BLaER1 treated with 17β-estradiol and CSF1 and Interleukin-3, amounts not matched to agents 10 nM and 100 nM (cell line): ENCODE results near the gene UBA6.
"Not testable (repeated sequence)": the region's sequence is repeated elsewhere in the genome, so short reads cannot be mapped to it uniquely, and the experiment has no call there.

Experiments used
- H3K27ac ChIP-seq, 11 experiments: shearing (Covaris generic); formaldehyde crosslinking; 2 replicates each; pipeline ENCODE4 v1.8.1; 2022
- H3K27me3 ChIP-seq, 11 experiments: shearing (Covaris generic); formaldehyde crosslinking; 2 replicates each; pipeline ENCODE4 v1.8.1; 2022
- H3K36me3 ChIP-seq, 11 experiments: shearing (Covaris generic); formaldehyde crosslinking; 2 replicates each; pipeline ENCODE4 v1.8.1; 2022
- H3K4me1 ChIP-seq, 10 experiments: shearing (Covaris generic); formaldehyde crosslinking; 2 replicates each; pipeline ENCODE4 v1.8.1; 2022
- H3K4me2 ChIP-seq, 11 experiments: shearing (Covaris generic); formaldehyde crosslinking; 2 replicates each; pipeline ENCODE4 v1.8.1; 2022
- H3K4me3 ChIP-seq, 10 experiments: shearing (Covaris generic); formaldehyde crosslinking; 2 replicates each; pipeline ENCODE4 v1.8.1; 2022
- H3K9ac ChIP-seq, 11 experiments: shearing (Covaris generic); formaldehyde crosslinking; 2 replicates each; pipeline ENCODE4 v1.8.1; 2022
- H3K9me3 ChIP-seq, 11 experiments: shearing (Covaris generic); formaldehyde crosslinking; replicated peaks in 1 of 11; 2 replicates each; pipeline ENCODE4 v1.8.1; 2022
- H4K20me1 ChIP-seq, 11 experiments: shearing (Covaris generic); formaldehyde crosslinking; 2 replicates each; pipeline ENCODE4 v1.8.1; 2022
- Cebpa-rat ChIP-seq, 11 experiments: shearing (Covaris generic); IDR thresholded peaks; 2 replicates each; pipeline ENCODE4 v1.8.1; 2022

UBA6 gene

GRCh38 chr4:67718848-67719247 lies 17.9 kb upstream of the UBA6 start:
- H3K4me1 ChIP-seq: peaks cover 0 to 25% (median under 1%) of the 10 kb centered on the region in 10 experiments; a peak in 7 of 20 replicates

GRCh38 chr4:67717586-67717985 lies 16.6 kb upstream of the UBA6 start:
- Histone ChIP-seq H3K27me3 (no peaks in the 10 kb centered on the region), H4K20me1 (peaks cover 0 to 13% (median 0%) of the 10 kb centered on the region in 11 experiments; a peak in 5 of 22 replicates), H3K4me1 (peaks cover 0 to 38% (median 5%) of the 10 kb centered on the region in 10 experiments; a peak in 9 of 20 replicates), H3K27ac (no peak overlapping the region), H3K36me3 (peaks cover 24 to 53% (median 41%) of the 10 kb centered on the region in 11 experiments; a peak in 21 of 22 replicates), H3K4me2 (no peak overlapping the region), H3K9ac (no peak overlapping the region), H3K9me3 (peaks cover 0 to 24% (median 6%) of the 10 kb centered on the region in 11 experiments; a peak in 10 of 22 replicates), H3K4me3 (no peak overlapping the region)
- TF ChIP-seq Cebpa-rat (IDR thresholded peaks at IDR 0.05): no peak

More at GRCh38 chr4:67718848-67719247, 17.9 kb upstream of the UBA6 start:
- Histone ChIP-seq H4K20me1 (0 out of 22 replicates have a peak, but pooled peaks cover 0 to under 1% (median 0%) of the 10 kb centered on the region in 11 experiments), H3K36me3 (peaks cover 24 to 53% (median 41%) of the 10 kb centered on the region in 11 experiments; a peak in 21 of 22 replicates), H3K9me3 (peaks cover 0 to 24% (median 6%) of the 10 kb centered on the region in 11 experiments; a peak in 10 of 22 replicates), H3K4me2 (no peak overlapping the region), H3K27ac (no peak overlapping the region), H3K4me3 (no peak overlapping the region), H3K9ac (no peak overlapping the region), H3K27me3 (no peaks in the 10 kb centered on the region)
- no peak for TF ChIP-seq Cebpa-rat (IDR thresholded peaks at IDR 0.05)

- Histone ChIP-seq H3K4me3 (no peak overlapping the region), H3K36me3 (peaks cover 7 to 30% (median 22%) of the 10 kb centered on the region in 11 experiments; a peak in 18 of 22 replicates), H3K27me3 (no peaks in the 10 kb centered on the region), H3K9ac (no peak overlapping the region), H3K27ac (peak overlapping the region in 1 of 11 experiments; percentile 38; a peak in 1 of 22 replicates), H3K4me1 (peaks cover 0 to 29% (median 5%) of the 10 kb centered on the region in 10 experiments; a peak in 9 of 20 replicates), H4K20me1 (peaks cover 0 to 16% (median 0%) of the 10 kb centered on the region in 11 experiments; a peak in 6 of 22 replicates), H3K4me2 (peak overlapping the region in 3 of 11 experiments; percentile 60 to 77 (median 69); a peak in 5 of 22 replicates), H3K9me3 (peaks cover 0 to 24% (median 6%) of the 10 kb centered on the region in 11 experiments; a peak in 10 of 22 replicates)
- no peak for TF ChIP-seq Cebpa-rat (IDR thresholded peaks at IDR 0.05)
These were observed 14.0 kb upstream of the UBA6 start for GRCh38 chr4:67714955-67715354.

- H3K9ac ChIP-seq: peak overlapping the region in 1 of 11 experiments; percentile 21; a peak in 1 of 22 replicates
- no peak overlapping the region for H3K4me3 ChIP-seq
- peaks cover 0 to 29% (median 5%) of the 10 kb centered on the region in 10 experiments; a peak in 9 of 20 replicates for H3K4me1 ChIP-seq
- no peak for TF ChIP-seq Cebpa-rat (IDR thresholded peaks at IDR 0.05)
- no peaks in the 10 kb centered on the region for H3K27me3 ChIP-seq
- H3K4me2 ChIP-seq: peak overlapping the region in 4 of 11 experiments; percentile 41 to 77 (median 64); a peak in 7 of 22 replicates
- H4K20me1 ChIP-seq: peaks cover 0 to 16% (median 0%) of the 10 kb centered on the region in 11 experiments; a peak in 6 of 22 replicates
- H3K9me3 ChIP-seq: peaks cover 0 to 28% (median 10%) of the 10 kb centered on the region in 11 experiments; a peak in 14 of 22 replicates
- H3K36me3 ChIP-seq: peaks cover 12 to 36% (median 27%) of the 10 kb centered on the region in 11 experiments; a peak in 19 of 22 replicates
- peak overlapping the region in 2 of 11 experiments; percentile 38 to 58; a peak in 5 of 22 replicates for H3K27ac ChIP-seq
These were observed 13.3 kb upstream of the UBA6 start for GRCh38 chr4:67714248-67714583.

DNA sequence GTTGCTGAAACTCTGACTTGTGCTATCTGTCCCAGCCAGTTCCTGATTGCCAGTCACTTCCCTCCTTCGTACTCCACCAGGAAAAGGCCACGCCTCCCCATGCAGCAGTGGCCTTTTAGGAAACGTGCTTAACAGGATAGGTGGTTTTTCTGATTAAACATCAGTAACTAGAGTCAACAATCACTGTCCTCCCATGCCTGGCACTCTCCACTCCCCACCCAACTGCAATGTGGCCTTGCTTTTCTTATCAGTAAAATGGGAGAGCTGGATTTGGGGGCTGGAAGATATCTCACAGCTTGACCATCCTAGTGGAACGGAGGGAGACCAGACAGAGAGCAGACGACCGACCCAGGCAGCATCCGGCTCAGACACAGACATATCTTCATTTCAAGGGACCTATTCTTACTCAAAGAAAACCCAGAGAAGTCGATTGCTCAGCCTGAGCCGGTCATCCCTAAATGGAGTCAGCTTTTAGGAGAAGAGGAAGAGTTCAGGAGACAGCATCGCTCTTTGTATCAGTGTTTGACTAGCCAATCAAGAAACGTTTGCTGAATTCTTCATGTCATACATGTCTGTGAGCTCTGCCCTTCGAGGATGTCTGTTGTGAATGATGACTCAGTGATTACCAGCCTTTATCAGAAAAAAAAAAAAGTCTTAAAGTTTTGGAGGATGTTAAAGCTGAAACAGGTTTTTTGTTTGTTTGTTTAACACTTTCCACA lies 12.7 kb upstream of the UBA6 start:
- Histone ChIP-seq H3K4me2 (peak overlapping the region in 4 of 11 experiments; percentile 41 to 77 (median 64); a peak in 8 of 22 replicates), H3K27ac (peak overlapping the region in 4 of 11 experiments; percentile 14 to 58 (median 30); a peak in 8 of 22 replicates), H4K20me1 (peaks cover 0 to 16% (median 0%) of the 10 kb centered on the region in 11 experiments; a peak in 6 of 22 replicates), H3K9me3 (peaks cover 3 to 30% (median 10%) of the 10 kb centered on the region in 11 experiments; a peak in 15 of 22 replicates), H3K27me3 (no peaks in the 10 kb centered on the region), H3K9ac (peak overlapping the region in 1 of 11 experiments; percentile 21; a peak in 2 of 22 replicates), H3K4me1 (peaks cover 0 to 29% (median 5%) of the 10 kb centered on the region in 10 experiments; a peak in 9 of 20 replicates), H3K36me3 (peaks cover 14 to 36% (median 27%) of the 10 kb centered on the region in 11 experiments; a peak in 19 of 22 replicates), H3K4me3 (no peak overlapping the region)
- no peak for TF ChIP-seq Cebpa-rat (IDR thresholded peaks at IDR 0.05)

DNA sequence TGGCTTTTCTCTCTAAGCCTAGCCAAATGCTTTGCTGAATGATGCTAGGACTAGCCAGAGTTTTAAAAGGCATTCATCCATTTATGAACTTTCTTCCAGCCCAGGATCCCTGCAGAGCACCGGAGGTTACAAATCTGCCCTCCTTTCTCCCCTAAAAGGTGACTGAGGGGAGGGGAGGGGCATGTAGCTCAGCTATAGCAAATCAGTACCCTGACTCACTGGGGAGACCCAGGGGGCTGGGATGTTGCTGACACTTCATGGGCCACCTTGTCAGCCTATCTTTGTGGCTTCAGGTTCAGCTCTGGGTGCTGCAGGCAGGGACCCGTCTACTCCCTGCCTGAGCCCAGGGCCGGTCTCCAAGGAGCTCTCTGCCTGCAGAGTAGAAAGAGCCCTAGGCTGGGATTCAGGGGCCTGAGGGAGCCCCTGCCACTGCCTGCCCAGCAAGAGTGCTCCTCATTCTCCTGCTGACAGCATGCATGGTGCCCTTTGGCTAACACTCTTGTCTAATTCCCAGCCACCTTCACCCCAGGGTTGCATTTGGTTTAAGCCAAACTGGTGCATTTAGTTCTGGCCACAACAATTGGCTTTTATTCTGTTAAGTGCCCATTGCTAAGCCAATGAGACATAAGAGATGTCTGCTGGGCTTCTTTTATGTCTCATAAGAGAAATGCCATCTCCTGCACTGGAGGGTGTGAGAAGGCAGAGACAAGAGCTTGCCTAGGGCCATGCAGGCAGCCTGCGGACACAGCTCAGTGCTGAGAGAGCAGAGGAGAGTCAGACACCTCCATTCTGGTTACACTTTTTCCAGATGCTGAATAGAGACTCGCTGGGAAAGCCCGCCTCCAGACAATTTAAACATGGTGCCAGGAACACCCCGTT lies 11.9 kb upstream of the UBA6 start:
- peaks cover 7 to 36% (median 13%) of the 10 kb centered on the region in 11 experiments; a peak in 18 of 22 replicates for H3K9me3 ChIP-seq
- peaks cover 0 to 16% (median 0%) of the 10 kb centered on the region in 11 experiments; a peak in 6 of 22 replicates for H4K20me1 ChIP-seq
- H3K27me3 ChIP-seq: no peaks in the 10 kb centered on the region
- TF ChIP-seq Cebpa-rat (IDR thresholded peaks at IDR 0.05): no peak
- peaks cover 14 to 34% (median 27%) of the 10 kb centered on the region in 11 experiments; a peak in 19 of 22 replicates for H3K36me3 ChIP-seq
- H3K27ac ChIP-seq: peak overlapping the region in 4 of 11 experiments; percentile 14 to 58 (median 30); a peak in 6 of 22 replicates
- peaks cover 0 to 29% (median 5%) of the 10 kb centered on the region in 10 experiments; a peak in 9 of 20 replicates for H3K4me1 ChIP-seq
- H3K9ac ChIP-seq: no peak overlapping the region; a peak in 1 of 22 replicates
- no peak overlapping the region for H3K4me3 ChIP-seq
- H3K4me2 ChIP-seq: peak overlapping the region in 4 of 11 experiments; percentile 41 to 77 (median 64); a peak in 7 of 22 replicates

GRCh38 chr4:67712000-67712625 lies 11.2 kb upstream of the UBA6 start:
- H3K4me2 ChIP-seq: no peak overlapping the region; a peak in 1 of 22 replicates
- no peak overlapping the region for H3K4me3 ChIP-seq
- no peak for TF ChIP-seq Cebpa-rat (IDR thresholded peaks at IDR 0.05)
- H3K27me3 ChIP-seq: no peaks in the 10 kb centered on the region
- H3K9ac ChIP-seq: no peak overlapping the region
- no peak overlapping the region for H3K27ac ChIP-seq
- peaks cover 0 to 16% (median 0%) of the 10 kb centered on the region in 11 experiments; a peak in 6 of 22 replicates for H4K20me1 ChIP-seq
- H3K4me1 ChIP-seq: peaks cover 0 to 29% (median 5%) of the 10 kb centered on the region in 10 experiments; a peak in 9 of 20 replicates
- peaks cover 9 to 33% (median 24%) of the 10 kb centered on the region in 11 experiments; a peak in 19 of 22 replicates for H3K36me3 ChIP-seq
- peaks cover 14 to 44% (median 19%) of the 10 kb centered on the region in 11 experiments; a peak in 20 of 22 replicates for H3K9me3 ChIP-seq

- not testable (repeated sequence) for H3K27me3 ChIP-seq, H3K9ac ChIP-seq, H3K27ac ChIP-seq, H4K20me1 ChIP-seq, H3K4me3 ChIP-seq, H3K4me2 ChIP-seq
- H3K4me1 ChIP-seq: peaks cover 5 to 42% (median 9%) of the 10 kb centered on the region in 10 experiments; a peak in 16 of 20 replicates
- peaks cover 21 to 45% (median 35%) of the 10 kb centered on the region in 11 experiments for H3K9me3 ChIP-seq
- H3K36me3 ChIP-seq: peaks cover 13 to 36% (median 19%) of the 10 kb centered on the region in 11 experiments; a peak in 21 of 22 replicates
These were observed 5.7 kb upstream of the UBA6 start for GRCh38 chr4:67706682-67707081.
